Brain microvascular endothelial cell (primary cell): ENCODE data around the gene RNU5B-1.

ENCODE experiments used
- DNase-seq: peaks from one replicate; pipeline ENCODE4 v3.0.0-alpha.2; 2020
- H3K27ac ChIP-seq: fragments of 250-450 bp; sonication (Bioruptor Pico); 2 replicates; pipeline ENCODE4 v1.5.1; 2020; ENCODE audit warnings: mild to moderate bottlenecking, moderate library complexity
- H3K27me3 ChIP-seq: fragments of 250-450 bp; sonication (Bioruptor Pico); replicated peaks from 2 replicates; pipeline ENCODE4 v1.5.1; 2020; ENCODE audit warnings: mild to moderate bottlenecking
- H3K36me3 ChIP-seq: fragments of 250-450 bp; sonication (Bioruptor Pico); replicated peaks from 2 replicates; pipeline ENCODE4 v1.5.1; 2020; ENCODE audit warnings: mild to moderate bottlenecking
- H3K4me3 ChIP-seq: 2 replicates; pipeline ENCODE4 v1.5.1; 2011; ENCODE audit warnings: low read depth, mild to moderate bottlenecking, control low read depth, low read length, moderate library complexity
- in situ Hi-C: cut with HindIII; loops from 2 replicates; pipeline ENCODE4 v1.10.0; 2017; ENCODE audit warnings: low sequenced_read_pairs, low pct_ligation_motif_present
- TF ChIP-seq, protein P1 (sequence below): IDR thresholded peaks from 2 replicates; pipeline ENCODE4 v1.5.1; 2011; ENCODE audit warnings: low read depth, mild to moderate bottlenecking, moderate library complexity, low read length, control low read depth, inconsistent platforms; ENCODE audit errors: missing control alignments

RNU5B-1 gene

GRCh38 chr15:65275104-65275727 lies 29.3 kb upstream of the RNU5B-1 start:
- H3K27ac ChIP-seq, result no peak overlapping the region

DNA sequence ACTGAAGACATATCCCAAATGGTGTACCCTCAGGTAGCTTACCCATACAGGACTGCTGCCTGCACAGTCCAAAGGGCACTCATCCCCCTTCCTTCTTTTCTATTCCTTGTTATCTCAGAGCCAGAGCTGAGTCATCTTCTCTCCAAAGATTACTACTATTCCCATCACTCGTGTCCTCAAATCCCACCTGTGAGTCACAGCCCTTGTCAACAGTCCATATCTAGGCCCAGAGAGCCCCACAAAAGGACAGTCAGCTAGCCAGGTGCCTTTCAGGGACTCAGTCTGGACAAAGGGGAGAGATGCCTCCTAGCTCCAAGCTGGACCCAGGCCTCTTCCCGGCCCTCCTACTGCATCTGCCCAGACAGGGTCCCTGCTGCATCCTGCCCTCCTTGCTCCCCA lies 28.8 kb upstream of the RNU5B-1 start:
- in situ Hi-C loops, result no loop called here
- H3K27ac ChIP-seq, result no peak overlapping the region
- TF ChIP-seq, protein P1, sequence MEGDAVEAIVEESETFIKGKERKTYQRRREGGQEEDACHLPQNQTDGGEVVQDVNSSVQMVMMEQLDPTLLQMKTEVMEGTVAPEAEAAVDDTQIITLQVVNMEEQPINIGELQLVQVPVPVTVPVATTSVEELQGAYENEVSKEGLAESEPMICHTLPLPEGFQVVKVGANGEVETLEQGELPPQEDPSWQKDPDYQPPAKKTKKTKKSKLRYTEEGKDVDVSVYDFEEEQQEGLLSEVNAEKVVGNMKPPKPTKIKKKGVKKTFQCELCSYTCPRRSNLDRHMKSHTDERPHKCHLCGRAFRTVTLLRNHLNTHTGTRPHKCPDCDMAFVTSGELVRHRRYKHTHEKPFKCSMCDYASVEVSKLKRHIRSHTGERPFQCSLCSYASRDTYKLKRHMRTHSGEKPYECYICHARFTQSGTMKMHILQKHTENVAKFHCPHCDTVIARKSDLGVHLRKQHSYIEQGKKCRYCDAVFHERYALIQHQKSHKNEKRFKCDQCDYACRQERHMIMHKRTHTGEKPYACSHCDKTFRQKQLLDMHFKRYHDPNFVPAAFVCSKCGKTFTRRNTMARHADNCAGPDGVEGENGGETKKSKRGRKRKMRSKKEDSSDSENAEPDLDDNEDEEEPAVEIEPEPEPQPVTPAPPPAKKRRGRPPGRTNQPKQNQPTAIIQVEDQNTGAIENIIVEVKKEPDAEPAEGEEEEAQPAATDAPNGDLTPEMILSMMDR, result no peak

More at GRCh38 chr15:65275104-65275727, 29.3 kb upstream of the RNU5B-1 start:
- Histone ChIP-seq H3K4me3 (no peak overlapping the region), H3K36me3 (no peaks in the 10 kb centered on the region), H3K27me3 (no peaks in the 10 kb centered on the region)
- in situ Hi-C loops, result no loop called here
- TF ChIP-seq, protein P1, result no peak
- no peak for DNase-seq

DNA sequence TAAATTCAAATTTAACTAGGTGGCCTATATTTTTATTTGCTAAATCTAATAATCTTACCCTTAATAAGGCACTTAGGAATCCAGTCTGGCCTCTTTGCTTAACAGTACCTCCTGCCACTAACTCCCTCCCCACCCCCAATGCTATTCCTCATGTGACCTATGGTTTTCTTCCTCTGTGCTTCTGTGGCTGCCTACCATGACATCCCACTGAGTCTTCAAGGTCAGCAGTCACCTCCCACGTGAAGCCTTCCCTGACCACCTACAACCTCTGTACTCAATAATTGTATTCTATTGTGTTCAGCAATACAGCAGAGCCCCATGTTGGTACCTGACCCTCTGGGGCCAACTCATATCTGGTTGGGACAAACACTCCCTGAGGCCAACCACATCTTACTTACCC lies 27.5 kb upstream of the RNU5B-1 start:
- TF ChIP-seq, protein P1, result no peak
- Histone ChIP-seq H3K4me3 (no peak overlapping the region), H3K27me3 (no peaks in the 10 kb centered on the region), H3K27ac (no peak overlapping the region), H3K36me3 (no peaks in the 10 kb centered on the region)
- in situ Hi-C loops, result no loop called here
- DNase-seq, result no peak

More for the DNA sequence above, 28.8 kb upstream of the RNU5B-1 start:
- Histone ChIP-seq H3K4me3 (no peak overlapping the region), H3K36me3 (no peaks in the 10 kb centered on the region), H3K27me3 (no peaks in the 10 kb centered on the region)
- DNase-seq, result peak; percentile 50

DNA sequence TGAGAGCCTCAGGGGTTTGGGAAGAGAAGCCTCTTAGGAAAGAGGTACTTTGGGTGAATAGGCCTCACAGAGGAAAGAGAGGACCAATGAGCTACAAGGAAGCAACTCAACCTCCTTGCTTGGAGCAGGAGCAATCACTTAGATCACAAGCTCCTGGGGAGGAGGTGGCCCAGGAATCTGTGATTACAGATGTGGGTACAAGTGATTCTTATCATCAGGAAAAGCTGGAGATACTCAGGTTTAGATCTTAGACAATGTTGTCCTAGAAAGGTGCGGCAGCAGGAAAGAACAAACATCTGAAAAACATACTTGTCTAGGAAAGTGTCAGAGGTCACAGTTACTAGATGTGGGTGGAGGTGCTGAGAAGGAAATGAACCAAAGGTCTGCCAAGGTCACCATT lies 26.0 kb upstream of the RNU5B-1 start:
- TF ChIP-seq, protein P1, result no peak
- in situ Hi-C loops, result no loop called here
- no peaks in the 10 kb centered on the region for H3K36me3 ChIP-seq

DNA sequence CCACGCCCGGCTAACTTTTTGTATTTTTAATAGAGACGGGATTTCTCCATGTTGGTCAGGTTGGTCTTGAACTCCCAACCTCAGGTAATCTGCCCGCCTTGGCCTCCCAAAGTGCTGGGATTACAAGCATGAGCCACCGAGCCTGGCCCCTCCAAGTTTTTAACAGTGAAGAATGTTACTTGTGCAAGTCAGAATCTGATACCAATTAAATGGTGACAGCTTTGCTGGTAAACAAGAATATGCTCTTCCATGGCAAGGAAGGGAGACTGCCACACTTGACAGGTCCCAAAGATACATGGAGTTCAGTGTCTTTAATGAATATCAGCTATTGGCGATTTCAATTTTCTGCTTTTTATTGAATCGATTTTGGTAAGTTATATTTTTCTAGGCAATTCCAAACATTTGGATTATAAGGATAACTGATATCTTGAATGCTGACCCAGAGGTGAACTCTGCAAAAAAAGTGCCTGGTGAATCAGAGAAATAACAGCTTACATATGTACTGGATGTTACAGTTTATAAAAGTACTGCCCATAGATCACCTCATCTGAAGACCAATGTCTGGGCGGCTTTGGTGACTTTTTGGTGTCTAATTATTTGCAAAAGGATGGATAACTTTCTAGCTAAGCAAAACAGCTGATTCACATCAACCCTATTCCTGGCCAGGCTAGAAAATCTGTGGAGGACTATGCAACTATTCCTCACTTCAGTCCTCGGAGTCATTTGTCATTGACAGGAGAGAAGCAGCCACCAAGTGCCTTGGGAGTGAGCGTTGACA lies 19.0 kb upstream of the RNU5B-1 start:
- DNase-seq, result peak; percentile 27
- H3K27ac ChIP-seq, result peak overlapping the region; percentile 4

More for the DNA sequence above, 26.0 kb upstream of the RNU5B-1 start:
- no peak for DNase-seq
- no peak overlapping the region for H3K4me3 ChIP-seq
- no peak overlapping the region for H3K27ac ChIP-seq
- H3K27me3 ChIP-seq, result no peaks in the 10 kb centered on the region

More for the DNA sequence above, 19.0 kb upstream of the RNU5B-1 start:
- TF ChIP-seq, protein P1, result no peak
- Histone ChIP-seq H3K36me3 (no peaks in the 10 kb centered on the region), H3K27me3 (no peaks in the 10 kb centered on the region), H3K4me3 (peak overlapping the region; percentile 72)
- in situ Hi-C loops, result no loop called here
